NCI-H82 treated with DMSO at 0.1 percent for 48 hours (cell line): ENCODE results near the gene CTSW.

ENCODE experiments used
- DNase-seq: peaks from one replicate; lab custom pipeline; 2025; ENCODE audit not compliant: unreplicated experiment; lab: John Stamatoyannopoulos, UW

Gene CTSW

DNA sequence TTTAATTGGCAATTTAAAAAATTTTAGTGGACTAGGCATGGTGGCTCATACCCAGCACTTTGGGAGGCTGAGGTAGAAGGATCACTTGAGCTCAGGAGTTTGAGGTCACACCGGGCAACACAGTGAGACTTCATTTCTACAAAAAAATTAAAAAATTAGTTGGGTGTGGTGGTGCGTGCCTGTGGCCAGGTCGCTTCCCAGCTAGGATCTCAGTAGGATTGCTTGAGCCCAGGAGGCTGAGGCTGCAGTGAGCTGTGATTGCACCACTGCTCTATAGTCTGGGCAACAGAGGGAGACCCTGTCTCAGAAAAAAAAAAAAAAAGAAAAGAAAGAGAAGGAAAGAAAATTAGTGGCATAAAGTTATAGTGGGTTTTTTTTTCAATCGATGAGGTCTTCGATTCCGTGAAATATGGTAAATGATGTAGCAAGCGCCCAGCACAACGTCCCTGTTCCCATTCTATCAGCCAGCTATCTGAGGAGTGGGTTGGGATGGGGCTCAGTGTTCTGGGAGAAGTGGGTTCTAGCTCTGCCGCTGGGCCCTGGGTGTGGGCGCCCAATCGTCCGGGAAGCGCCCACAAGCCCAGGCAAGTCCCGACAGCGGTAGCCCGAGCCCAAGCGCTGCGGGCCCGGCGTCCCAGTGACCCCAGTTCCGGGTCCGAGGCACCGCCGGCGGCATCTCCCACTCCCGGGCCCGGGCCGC is 19.2 kb downstream of the CTSW start:
- no peak for DNase-seq

- DNase-seq: no peak
These were observed 19.9 kb downstream of the CTSW start for GRCh38 chr11:65899356-65900124.

DNA sequence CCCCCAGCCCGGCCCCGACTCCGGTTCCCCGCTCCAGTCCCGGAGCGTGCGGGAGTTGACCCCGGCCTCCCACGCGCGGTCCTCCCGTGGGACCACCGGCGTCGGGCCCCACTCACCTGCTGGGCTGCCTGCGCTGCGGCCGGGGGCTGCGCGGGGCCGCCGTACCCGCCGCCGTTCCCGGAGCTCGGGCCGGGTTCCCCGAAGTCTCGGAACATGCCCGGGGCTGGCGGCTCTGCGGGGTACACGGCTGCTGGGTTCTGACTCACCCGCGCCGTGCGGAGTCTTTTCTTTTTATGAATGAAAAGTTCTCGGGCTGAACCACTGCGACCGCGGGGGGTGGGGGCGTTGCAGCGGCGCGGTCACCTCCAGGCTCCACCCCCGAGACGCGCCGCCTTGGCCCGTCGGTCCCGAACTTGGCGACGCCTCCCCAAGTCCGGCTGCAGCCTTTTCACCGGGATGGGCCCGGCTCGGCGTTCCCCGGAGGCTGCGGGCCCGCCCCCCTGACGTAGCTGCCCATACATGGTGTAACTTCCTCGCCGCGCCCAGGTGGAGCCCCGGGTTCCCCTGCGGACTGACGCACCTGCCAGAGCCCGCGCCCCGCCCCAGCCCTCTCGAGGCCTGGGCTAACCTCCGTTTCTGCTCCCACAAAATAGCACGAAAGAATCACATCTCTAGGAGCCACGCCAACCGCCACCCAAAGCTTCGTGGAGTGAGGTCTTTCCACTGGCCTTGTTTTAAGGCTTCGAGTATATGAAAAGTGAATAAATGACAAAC is 20.7 kb downstream of the CTSW start, which contains the start of gene FOSL1:
TSS of gene FOSL1 (minus strand) at position 264 of the 774 bp plus-strand sequence. CDS start at position 215, 49 bp downstream.
- no peak for DNase-seq

- DNase-seq: no peak
These were observed 21.2 kb downstream of the CTSW start for GRCh38 chr11:65900899-65901180.

GRCh38 chr11:65903068-65903481 is 23.4 kb downstream of the CTSW start:
- no peak for DNase-seq

GRCh38 chr11:65903715-65904114 is 24.1 kb downstream of the CTSW start:
- DNase-seq: no peak

DNA sequence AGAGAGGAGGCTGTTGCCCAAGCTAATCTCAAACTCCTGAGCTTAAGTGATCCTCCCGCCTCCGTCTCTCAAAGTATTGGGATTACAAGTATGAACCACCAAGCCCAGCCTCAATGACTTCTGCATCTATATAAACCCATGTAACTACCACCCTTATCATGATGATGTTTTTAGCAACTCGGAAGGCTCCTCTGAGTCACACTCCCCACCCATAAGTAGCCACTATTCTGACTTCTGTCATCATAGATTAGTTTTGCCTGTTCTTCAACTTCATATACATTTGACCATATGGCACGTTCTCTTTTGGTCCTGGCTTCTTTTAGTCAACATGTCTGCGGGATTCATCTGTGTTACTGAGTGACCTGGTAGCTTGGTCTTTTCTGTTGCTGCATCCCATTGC is 27.0 kb downstream of the CTSW start:
- DNase-seq: no peak

DNA sequence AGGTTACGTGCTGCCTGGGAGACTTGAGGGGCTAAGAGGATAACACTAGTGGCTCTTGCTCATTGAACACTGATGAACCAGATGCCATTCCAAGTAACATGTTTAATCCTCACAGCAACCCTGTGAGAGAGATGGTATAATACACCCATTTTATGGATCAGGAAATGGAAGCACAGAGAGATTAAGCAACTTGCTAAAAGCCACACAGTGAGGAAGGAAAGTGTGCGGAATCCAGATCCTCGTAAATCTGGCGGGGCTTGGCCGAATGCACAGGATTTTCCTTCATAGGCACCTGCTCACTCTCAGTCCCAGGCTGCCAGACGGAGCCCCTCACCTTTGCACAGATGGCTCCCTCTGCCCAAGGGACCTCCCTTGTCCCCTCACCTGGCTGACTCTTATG is 28.2 kb downstream of the CTSW start:
- no peak for DNase-seq

DNA sequence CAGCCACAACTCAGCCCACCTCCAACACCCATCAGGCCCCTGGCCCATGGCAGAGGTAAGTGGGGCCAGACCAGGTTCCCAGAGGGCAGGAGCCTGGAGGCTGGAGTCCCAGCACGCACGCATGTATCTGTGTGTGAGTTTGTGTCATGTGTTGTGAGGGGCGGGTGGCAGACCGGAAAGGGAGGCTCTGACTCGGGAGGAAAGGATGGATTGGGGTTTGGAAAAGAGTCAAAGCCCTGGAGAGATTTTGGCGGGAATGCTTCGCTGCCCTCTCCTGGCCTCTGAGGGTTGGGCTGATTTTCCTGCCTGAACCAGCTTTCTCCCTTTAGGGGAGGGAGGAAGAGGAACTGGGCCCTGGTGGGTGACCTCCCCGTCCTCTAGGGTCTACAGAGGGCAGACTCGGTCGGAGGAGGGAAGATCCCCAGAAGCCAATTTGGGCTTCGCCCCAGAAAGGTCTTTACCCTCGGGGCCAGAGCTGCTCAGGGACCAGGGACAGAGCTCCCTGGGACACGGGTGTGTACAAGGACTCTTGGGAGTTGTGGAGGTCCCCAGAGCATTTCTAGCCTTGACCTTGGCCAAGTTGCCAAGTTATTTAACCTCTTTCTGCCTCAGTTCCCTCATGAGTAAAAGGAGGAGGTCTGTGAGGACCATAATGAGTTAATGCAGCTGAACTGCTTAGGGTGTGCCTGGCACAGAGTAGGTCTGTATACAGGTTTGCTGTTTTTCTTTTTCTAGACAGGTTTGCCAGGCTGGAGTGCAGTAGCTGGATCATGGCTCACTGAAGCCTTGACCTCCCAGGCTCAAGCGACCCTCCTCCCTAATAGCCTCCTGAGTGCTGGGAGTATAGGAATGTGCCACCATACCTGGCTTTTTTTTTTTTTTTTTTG is 32.3 kb downstream of the CTSW start:
- DNase-seq: no peak

DNA sequence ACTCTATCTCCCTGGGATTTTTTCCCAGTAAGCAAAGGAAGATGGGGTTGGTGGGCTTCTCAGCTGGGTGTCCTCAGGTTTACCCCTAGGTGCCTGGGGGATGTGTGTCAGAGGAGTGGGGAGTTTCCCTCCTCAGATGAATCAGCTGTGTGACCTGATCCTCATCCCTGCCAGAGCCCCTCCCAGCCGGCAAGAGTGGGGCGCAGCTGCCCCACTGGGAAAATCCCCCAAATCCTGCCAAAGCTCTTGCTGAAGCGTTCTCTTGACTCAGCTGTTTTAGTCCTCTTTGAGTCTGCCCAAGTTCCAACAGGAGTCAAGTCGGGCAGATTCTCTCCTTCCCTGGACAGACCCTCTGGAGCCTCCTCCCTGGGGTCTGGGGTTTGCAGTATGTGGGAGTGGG is 33.2 kb downstream of the CTSW start:
- DNase-seq: no peak

DNA sequence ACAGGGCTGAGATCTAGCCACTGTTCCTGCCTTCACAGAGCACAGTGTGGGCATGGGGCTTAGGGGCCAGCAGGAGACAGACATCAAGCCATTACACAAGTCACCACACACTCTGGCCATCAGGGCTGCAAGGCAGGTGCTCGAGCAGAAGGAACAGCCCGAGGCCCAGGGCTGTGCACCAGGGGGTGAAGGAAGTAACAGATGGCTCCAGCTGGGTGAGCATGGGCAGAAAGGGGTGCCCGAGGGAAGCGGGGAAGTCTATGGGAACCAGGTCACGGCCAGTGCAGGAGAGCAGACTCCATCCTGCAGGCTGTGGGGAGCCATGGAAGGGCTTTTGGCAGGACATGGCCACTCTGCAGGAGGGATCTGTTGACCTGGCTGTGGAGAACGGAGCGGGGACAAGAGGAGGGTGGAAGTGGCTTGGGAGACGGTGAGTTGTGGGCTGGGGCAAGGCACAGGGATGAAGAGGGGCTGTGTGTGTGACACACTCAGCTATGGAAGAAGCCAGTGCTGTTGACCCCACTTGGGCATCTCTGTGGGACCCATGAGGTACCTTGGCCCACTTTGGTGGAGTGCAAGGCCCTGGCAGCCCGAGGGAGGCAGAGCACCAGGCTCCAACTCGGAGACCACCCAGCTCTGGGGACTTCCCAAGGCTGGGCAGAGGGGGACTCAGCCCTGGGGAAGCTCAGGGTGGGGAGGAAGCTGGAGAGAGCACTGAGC is 35.6 kb downstream of the CTSW start:
- no peak for DNase-seq

DNA sequence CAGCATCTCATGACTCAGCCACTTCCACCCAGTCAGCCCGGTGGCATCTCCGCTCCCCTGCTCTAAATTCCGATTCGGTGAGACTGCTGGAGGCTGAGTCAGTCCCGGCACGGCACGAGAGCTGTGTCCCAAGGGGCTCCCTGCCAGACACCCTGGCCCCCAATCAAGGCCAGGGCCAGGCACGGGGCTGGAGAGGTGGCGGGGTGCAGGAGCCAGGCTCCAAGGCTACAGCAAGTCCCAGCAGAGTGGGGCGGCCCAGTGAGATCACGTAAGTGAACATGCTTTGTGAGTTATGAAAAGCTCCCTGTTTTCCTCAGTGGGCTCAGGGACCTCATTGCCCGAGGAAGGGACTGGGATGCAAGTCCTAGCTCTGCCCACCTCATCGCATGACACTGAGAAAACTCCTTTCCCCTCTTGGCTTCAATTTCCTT is 36.2 kb downstream of the CTSW start:
- DNase-seq: no peak

DNA sequence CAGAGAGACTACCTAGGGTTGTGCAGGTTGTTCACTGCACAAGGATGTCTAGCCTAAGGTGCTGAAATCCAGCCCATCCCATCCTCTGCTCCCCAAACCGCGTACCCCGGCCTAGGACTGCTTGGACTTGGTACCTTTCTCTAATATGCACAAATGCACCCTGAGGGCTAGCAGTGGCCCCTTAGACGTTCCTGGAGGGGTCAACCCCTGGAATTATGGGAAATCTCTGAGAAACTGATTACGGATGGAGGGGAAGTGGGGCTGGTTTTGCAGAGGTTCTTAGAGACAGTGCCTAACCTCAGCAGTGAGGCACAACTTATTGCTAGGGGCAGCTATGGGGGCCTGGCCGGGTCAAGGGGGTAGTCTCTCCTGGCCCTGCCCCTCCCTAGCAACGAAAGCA is 36.8 kb downstream of the CTSW start:
- no peak for DNase-seq

DNA sequence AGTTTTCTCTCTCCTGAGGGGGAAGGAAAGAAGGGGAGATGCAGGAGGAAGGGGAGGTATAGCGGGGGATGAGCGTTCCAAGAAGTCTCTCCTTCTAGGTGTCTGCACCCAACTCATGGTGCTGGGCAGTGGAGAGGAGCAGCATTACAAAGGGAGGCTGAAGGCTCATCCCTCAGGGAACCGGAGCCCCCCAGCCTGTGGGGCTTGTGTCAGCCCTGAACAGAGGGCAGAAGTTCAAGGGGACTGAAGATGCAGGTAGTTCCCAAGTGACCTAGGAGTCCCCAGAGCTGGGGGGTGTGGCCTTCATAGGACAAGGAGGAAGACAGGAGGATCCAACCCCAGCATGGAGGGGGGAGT is 37.4 kb downstream of the CTSW start:
- DNase-seq: no peak

DNA sequence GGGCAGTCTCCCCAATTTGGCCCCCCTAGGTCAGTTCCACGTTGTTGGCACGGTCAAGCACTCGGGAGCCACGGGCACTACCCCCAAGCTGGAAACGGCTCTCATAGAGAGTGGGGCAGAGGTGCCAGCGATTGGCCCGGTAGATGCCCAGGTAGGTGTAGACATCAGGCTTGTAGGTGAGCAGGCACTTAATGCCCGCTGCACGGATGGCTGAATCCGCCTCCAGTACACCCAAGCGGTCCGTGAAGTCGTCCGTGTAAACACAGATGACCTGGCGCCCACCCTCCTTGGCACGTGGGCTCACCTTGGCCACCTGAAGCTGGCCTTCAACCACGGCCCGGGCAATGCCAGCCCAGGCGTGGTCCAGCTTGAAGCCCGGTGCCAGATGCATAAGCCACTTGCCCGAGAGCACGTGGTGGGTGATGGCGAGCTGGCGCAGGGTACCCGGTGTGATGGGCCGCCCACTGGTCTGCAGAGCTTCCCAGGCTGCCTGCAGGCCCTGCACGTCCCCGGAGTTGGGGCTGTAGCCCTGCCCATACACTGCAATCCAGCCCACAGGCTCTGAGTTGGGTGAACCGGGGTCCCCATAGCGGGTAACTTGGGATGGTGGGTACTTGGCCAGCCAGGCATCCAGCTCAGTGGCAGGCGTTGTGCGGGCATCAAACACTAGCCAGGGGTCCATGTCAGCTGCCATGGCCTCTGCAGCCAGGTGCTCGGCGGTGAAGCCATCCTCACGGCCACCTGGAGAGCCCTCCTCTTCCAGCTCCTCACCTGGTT is 38.0 kb downstream of the CTSW start:
- no peak for DNase-seq

GRCh38 chr11:65918211-65919140 is 38.8 kb downstream of the CTSW start, which contains the start of gene C11orf68:
Gene C11orf68 (minus strand): TSS chr11:65919062. CDS start chr11:65919031, 31 bp downstream.
- no peak for DNase-seq

DNA sequence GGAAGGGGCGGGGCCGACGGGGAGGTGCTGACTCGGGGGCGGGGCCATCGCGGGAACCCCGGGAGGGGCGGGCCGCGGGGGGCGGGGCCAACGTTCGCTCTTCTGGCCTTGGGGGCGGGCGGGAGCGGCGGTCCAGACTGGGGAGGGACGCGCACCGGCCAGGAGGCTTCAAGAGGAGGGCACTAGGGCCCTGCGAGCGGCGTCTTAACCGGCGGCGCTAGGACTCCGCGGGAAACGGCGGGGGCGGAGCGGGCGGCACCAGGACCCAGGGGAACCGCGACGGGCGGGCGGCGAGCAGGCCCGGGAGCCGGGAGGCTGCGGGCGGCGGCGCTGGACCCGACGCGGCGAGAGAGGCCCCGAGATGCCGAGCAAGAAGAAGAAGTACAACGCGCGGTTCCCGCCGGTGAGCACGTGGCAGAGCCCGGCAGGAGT is 39.5 kb downstream of the CTSW start, which contains the start of gene DRAP1:
TSS of gene DRAP1 (plus strand) at position 286 of the 432 bp plus-strand sequence. CDS start at position 362, 76 bp downstream.
- peak; percentile 92 for DNase-seq
